Islet of Langerhans (tissue), 1 donor: ENCODE data around the gene ZNF761.
A peak's percentile ranks its signal among the peaks of the same experiment; 100 is the strongest.
"Not testable (repeated sequence)": the region's sequence is repeated elsewhere in the genome, so short reads cannot be mapped to it uniquely, and the experiment has no call there.

ENCODE experiments used
- FAIRE-seq: peaks from one replicate; lab custom pipeline; 2011; peaks lifted over from hg19 to GRCh38; lab: Jason Lieb, UNC

ZNF761 gene

DNA sequence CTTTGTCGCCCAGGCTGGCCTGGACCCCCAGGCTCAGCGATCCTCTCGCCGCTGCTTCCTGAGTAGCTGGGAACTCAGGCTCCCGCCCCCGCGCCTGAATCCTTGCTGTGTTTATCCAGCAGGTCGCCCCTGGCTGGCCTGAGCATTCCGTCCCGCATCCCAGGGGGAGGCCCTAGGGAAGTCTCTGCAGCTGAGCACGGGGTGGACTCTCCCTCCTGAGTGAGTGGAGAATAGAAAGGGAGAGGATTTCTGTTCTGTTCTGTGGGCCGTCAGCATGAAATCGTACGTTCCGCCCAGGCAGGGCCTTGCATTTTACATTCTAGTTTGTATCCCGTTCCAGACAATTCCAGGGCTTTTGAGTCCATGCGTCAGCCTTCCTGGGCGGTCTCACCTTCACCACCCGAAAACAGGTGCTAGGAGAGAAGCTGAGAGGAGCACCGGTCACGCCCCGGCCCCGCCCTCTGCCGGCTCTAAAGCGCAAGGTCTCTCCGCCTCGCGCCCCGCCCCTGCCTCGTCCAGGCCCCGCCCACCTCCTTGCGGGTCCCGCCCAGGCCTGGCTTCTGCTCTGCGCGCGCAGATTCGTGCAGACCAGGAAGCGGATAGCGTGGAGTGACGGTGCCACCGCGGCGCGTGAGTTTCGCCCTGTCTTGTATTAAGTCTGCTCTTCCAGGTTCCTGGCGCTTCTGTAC is at the start of gene ZNF761:
Gene ZNF761, plus strand, starts transcription at position 586 of the 689 bp plus-strand sequence. CDS start 15,285 bp downstream, outside the sequence.
- FAIRE-seq, result no peak

DNA sequence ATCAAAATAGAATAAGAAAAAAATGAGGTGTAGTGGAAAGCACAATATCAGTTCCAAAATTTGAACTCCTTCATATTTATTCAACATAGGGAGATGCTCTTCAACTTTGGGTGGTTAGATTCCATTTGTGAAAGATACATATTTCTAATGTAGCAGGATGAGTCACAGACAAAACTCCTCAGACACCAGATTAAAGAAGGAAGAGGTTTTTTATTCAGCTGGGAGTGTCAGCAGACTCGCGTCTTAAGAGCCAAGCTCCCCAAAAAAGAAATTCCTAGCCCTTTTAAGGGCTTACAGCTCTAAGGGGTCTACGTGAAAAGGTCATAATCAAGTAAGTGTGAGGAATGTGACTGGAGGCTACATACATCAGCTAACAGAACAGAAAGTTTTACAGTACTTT is 43.6 kb upstream of the ZNF761 start:
- no peak for FAIRE-seq

DNA sequence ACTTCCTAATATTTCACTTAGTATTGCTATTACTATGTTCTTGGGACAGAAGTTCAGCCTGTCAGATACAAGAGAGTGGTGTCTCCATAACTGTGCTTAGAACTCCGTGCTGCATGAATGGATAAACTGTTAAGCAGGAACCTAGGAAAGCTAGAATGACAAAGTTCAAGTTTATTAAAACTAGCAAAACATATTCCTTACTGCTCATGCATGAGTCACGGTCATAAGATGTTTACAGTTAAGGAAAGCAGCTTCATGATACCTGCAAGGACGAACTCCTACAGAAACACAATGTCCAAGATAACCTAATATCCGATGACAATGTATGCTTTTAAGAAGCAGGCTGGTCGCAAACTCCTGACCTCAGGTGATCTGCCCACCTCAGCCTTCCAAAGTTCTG is 42.9 kb upstream of the ZNF761 start:
- no peak for FAIRE-seq

DNA sequence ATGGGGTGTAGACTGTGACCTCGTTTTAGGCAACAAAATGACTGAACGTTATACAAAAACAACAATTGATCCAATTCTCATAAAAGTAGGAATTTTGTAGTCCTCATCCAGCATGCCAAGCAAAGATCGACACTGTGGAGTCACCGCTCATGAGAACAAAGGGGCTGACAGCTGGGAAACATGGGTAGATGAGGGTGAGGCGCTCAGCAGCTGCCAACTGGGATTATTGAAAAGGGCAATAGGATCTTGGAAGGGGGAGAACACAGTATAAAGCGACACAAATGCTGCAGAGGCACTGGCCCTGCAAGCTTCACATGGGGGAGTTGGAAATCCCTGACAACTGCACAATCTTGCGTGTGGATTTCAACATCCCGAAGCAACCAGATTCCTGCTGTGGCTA is 42.2 kb upstream of the ZNF761 start:
- FAIRE-seq, result no peak

DNA sequence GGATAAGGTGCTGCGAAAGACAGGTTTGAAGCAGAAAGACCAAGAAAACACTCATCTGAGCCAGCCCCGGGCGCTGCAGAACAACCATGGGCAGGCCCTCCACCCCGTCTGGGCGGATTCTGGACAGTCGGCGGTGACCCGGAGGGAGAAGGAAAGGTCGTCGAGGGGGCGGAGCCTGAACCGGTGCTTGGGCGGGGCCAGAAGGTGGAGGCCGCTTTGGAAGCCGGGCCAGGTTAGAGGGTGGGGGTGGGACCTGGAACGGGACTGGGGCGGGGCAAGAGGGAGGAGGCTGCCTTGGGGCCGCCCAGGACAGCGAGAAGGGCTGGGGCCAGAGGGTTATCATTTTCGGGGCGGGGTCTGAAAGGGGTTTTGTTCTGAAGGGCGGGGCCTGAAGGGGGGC is 41.8 kb upstream of the ZNF761 start:
- no peak for FAIRE-seq

DNA sequence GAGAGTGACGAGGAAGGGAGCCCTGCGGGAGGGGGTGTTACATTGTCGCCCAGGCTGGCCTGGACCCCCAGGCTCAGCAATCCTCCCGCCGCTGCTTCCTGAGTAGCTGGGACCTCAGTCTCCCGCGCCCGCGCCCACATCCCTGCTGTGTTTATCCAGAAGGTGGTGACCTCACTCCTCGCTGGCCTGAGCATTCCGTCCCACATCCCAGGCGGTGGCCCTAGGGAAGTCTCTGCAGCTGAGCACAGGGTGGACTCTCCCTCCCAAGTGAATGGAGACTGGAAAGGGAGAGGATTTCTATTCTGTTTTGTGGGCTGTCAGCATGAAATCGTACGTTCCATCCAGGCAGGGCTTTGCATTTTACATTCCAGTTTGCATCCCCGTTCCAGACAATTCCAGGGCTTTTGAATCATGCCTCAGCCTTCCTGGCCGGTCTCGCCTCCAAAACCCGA is 37.2 kb upstream of the ZNF761 start:
- FAIRE-seq, result no peak

DNA sequence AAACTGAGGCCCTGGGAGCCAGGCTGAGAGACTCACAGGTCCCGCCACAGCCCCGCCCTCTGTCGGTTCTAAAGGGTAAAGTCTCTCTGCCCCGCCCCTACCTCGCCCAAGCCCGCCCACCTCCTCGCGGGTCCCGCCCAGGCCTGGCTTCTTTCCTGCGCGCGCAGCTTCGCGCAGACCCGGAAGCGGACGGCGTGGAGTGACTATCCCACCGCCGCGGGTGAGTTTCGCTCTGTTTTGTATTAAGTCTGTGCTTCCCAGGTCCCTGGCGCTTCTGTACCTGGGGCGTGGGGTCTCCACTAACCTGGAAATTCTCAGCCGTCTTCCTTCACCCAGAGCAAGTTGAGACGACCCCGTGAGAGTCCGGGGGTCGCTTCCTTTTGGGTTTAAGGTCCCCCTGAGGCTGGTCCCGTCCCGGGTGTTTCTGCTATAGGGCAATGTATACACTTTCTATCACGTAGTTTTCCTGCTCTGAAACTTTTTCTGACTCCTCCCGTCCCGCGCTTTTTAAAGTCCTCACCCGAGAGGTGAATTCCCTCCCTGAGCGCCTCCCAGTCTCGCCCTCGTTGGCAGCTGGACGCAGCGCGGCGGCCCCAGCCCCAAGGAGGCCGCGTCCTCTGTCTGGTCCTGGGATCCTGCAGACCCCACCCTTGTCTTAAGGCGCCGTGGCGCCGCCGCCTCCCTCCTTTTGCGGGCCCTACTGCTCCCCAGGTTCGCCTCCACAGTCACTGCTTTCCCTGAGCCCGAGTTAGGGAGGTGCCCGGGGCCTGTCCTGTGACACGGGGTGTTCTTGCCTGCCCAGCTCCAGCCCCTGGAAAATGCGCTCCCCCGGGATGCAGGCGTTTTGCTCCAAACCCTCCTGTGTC is 36.6 kb upstream of the ZNF761 start, which contains the start of gene ZNF765:
Gene ZNF765, plus strand, starts transcription at position 176 of the 866 bp plus-strand sequence. CDS start 2,867 bp downstream, outside the sequence.
- no peak for FAIRE-seq

DNA sequence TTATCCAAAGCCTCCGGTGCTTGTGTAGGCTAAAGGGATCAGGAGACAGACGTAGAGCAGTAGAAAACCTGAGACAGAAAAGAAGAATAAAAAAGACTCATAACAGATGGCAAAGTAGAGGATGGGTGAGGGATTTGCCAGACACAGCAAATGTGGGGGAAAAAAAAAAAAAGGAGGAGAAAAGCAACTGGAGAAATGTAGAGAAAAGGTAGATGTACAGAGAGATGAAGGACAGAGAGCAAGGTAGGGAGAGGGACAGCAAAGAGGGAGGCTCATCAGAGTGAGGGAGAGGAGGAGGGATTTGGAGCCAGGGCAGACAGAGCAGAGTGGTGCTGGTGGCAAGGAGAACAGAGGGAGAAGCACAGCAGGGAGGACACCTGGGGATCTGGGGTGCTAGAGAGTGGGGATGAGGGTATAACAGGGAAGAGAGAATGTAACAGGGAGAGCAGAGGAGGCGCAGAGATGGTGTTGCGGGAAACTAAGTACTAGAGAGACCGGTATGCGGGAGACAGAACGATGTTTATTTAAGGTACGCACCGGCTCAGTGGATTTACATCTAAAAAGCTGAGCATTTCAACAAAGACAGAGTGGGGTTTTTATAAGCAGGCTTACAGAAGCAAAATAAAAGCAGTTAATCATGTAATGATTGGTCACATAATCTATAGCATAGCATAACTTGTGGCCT is 35.8 kb upstream of the ZNF761 start:
- FAIRE-seq, result not testable (repeated sequence)

DNA sequence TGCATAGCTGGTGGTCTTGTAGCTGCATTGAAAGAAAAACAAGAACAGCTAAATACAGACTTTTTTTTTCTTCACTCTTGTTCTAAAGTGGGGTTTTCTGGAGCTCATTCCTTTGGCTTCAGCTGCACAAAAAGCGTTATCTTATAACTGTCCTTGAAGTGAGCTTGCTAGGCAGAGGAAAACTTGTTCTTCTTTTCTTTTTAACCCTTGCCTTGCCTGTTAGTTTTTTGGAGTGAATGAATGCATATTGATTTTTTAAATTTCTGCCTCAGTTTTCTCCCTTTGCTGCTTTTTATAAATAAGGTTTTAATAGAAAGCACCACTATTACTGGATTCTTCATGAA is 35.3 kb upstream of the ZNF761 start:
- no peak for FAIRE-seq

DNA sequence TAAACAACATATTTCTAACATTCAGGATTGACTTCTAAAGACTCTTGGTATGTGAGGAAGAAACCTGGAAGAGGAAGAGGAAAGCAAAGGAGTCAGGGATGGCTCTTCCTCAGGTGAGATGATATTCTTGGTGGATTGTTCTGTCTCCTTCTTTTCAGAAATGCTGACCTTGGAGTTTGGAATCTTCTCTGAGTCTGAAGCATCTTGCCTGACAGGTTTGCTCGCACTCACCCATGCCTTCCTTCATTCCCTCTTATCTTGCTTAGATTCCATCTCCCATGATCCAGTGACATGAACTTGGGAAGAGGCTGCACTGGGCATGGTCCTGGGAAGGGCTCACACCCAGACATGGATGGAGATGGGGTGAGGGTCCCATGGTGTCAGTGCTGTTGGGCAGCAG is 33.9 kb upstream of the ZNF761 start:
- not testable (repeated sequence) for FAIRE-seq

DNA sequence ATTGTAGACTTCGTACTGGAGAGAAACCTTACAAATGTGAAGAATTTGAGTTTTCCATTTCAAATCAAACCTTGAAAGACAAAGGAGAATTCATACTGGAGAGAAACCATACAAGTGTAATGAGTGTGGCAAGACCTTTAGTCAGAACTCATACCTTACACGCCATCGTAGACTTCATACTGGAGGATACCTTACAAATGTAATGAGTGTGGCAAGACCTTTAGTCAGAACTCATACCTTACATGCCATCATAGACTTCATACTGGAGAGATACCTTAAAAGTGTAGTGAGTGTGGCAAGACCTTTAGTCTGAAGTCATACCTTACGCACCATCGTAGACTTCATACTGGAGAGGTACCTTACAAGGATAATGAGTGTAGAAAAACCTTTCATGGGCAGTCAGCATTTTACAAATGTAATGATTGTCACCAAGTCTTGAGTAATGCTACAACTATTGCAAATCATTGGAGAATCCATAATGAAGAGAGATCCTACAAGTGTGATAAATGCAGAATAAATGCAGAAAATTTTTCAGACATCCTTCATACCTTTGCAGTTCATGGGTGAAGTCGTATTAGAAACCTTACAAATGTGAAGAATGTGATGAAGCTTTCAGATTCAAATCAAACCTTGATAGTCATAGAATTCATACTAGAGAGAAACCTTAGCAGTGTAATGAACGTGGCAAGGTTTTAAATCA is 22.1 kb upstream of the ZNF761 start:
- FAIRE-seq, result no peak

DNA sequence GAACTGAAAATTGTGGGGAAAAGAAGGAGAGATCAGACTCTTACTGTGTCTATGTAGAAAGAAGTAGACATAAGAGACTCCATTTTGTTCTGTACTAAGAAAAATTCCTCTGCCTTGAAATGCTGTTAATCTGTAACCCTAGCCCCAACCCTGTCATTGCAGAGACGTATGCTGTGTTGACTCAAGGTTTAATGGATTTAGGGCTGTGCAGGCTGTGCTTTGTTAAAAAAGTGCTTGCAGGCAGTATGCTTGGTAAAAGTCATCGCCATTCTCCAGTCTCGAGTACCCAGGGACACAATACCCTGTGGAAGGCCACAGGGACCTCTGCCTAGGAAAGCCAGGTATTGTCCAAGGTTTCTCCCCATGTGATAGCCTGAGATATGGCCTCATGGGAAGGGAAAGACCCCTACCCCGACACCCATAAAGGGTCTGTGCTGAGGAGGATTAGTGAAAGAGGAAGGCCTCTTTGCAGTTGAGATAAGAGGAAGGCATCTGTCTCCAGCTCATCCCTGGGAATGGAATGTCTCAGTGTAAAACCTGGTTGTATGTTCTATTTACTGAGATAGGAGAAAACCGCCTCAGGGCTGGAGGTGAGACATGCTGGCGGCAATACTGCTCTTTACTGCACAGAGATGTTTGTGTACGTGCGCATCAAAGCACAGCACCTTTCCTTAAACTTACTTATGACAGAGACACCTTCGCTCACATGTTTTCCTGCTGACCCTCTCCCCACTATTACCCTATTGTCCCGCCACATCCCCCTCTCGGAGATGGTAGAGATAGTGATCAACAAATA is 11.1 kb upstream of the ZNF761 start:
- FAIRE-seq, result not testable (repeated sequence)

DNA sequence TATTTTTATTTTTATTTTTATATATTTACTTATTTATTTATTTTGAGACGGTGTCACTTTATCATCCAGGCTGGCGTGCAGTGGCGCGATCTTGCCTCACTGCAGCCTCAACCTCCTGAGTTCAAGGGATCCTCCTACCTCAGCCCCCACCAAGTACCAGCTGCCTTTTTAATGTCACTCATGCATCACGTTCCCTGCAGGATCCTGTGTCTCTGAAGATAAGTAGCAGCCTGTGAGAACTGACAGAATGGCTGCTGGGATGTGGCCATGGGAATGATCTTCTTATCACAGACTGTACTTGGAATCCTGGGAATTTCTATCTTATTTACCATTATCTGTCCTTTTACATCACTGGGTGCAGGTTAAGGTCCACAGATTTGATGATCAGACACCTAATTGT is 9.2 kb upstream of the ZNF761 start:
- no peak for FAIRE-seq

DNA sequence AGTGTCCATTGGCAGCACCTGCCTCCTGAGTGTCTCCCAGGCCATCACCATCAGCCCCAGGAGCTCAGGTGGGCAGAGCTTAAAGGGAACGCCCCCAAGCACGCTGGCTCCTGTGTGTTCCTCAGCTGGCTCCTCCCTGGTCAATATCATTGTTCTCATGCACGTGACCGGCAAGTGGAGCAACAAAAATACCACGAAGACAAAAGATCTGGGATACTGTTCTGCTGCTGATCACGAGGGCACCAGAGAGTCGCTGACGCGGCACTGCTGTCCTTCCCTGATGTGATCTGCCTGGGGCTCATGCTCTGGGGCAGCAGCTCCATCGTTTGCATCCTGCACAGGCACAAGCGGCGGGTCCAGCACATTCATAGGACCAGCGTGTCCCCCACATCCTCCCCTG is 8.7 kb upstream of the ZNF761 start:
- FAIRE-seq, result not testable (repeated sequence)

DNA sequence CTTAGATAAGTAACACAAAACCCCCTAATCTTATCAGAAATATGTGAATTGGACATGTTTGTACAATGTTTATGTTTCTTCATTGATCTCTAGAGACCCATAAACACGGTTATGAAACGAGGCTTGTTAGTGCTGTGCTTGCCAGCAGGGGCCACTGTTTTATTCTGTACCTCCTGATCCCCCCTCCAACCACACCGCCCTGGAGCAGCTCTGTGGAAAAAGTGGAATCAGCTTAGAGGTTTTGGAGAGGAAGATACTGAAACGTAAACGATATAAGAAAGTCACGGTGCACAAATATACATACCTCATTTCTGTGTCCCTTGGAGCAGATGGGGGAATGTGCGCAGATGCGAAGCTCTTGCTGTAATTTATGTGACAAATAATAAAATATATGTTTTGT is 8.1 kb upstream of the ZNF761 start:
- peak; percentile 85 for FAIRE-seq

DNA sequence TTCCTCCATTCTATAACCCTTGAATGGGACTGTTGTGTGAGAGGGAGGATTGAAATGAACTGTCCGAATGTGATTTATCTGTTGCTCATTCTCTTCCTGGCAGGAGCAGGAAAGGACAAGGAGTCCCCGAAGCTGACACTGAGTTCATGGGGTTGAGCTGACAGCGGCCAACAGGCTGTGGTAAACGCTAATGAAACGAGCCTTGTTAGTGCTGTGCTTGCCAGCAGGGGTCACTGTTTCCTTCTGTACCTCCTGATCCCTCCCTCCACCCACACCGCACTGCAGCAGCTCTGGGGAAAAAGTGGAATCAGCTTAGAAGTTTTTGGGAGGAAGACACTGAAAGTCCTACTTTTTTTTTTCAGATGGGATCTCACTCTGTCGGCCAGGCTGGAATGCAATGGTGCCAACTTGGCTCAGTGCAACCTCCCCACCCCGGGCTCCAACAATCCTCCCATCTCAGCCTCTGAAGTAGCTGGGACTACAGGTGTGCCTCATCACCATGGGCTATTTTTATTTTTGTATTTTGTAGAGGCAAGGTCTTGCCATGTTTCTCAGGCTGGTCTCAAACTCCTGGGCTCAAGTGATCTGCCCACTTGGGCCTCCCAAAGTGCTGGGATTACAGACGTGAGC is 6.7 kb upstream of the ZNF761 start:
- FAIRE-seq, result peak; percentile 27

DNA sequence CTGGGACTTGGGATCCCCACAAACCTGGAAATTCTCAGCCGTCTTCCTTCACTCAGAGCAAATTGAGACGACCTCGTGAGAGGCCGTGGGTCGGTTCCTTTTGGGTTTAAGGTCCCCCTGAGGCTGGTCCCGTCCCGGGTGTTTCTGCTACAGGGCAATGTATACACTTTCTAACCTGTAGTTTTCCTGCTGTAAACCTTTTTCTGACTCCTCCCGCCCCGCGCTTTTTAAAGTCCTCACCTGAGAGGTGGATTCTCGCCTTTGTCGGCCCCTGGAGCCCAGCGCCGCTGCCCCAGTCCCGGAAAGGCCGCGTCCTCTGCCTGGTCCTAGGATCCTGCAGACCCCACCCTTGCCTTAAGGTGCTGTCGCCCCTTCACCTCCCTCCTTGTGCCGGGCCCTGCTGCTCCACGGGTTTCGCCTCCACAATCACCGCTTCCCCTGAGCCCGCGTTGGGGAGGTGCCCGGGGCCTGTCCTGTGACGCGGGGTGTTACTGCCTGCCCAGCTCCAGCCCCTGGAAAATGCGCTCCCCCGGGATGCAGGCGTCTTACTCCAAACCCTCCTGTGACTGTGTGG is 391 bp downstream of the ZNF761 start:
- no peak for FAIRE-seq

DNA sequence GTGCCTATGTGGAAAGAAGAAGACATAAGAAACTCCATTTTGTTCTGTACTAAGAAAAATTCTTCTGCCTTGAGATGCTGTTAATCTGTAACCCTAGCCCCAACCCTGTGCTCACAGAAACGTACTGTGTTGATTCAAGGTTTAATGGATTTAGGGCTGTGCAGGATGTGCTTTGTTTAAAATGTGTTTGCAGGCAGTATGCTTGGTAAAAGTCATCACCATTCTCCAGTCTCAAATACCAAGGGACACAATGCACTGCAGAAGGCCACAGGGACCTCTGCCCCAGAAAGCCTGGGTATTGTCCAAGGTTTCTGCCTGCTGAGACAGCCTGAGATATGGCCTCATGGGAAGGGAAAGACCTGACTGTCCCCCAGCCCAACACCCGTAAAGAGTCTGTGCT is 12.0 kb downstream of the ZNF761 start:
- not testable (repeated sequence) for FAIRE-seq

DNA sequence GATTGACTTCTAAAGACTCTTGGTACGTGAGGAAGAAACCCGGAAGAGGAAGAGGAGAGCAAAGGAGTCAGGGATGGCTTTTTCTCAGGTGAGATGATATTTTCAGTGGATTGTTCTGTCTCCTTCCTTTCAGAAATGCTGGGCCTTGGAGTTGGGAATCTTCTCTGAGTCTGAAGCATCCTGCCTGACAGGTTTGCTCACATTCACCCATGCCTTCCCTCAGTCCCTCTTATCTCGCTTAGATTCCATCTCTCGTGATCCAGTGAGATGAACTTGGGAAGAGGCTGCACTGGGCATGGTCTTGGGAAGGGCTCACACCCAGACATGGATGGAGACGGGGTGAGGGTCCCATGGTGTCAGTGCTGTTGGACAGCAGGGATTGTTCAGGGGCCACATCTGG is 15.4 kb downstream of the ZNF761 start:
- FAIRE-seq, result not testable (repeated sequence)

DNA sequence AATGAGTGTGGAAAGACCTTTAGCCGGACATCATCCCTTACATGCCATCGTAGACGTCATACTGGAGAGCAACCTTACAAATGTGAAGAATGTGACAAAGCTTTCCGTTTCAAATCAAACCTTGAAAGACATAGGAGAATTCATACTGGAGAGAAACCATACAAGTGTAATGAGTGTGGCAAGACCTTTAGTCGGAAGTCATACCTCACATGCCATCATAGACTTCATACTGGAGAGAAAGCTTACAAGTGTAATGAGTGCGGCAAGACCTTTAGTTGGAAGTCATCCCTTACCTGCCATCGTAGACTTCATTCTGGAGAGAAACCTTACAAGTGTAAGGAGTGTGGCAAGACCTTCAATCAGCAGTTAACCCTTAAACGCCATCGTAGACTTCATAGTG is 24.0 kb downstream of the ZNF761 start:
- no peak for FAIRE-seq
